NCI-H1436 treated with DMSO at 0.1 percent for 48 hours (cell line): Measurements from ENCODE around the gene KRTAP22-2.

Source experiments
- DNase-seq: peaks from one replicate; lab custom pipeline; 2025; lab: John Stamatoyannopoulos, UW

Gene KRTAP22-2

DNA sequence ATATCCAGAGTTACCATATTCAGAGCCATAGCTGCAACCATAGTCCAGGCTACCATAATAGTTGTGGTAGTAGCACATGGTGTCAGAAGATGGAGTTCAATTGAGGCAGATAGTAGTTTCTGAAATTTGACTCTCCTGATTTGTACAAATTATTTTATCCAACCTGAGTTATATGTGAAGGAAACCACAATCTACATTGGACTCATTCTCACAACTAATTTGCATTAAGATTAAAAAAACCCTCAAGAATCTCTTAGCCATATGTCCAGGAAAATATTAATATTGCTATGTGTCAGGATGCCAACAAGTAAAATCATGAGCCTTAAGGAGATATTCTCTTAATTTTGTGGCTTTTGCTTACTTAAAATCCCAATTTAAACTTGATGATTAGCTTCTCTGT, at the start of gene KRTAP22-2:
Gene KRTAP22-2, minus strand, starts transcription at position 101 of the 400 bp plus-strand sequence.
- no peak for DNase-seq

DNA sequence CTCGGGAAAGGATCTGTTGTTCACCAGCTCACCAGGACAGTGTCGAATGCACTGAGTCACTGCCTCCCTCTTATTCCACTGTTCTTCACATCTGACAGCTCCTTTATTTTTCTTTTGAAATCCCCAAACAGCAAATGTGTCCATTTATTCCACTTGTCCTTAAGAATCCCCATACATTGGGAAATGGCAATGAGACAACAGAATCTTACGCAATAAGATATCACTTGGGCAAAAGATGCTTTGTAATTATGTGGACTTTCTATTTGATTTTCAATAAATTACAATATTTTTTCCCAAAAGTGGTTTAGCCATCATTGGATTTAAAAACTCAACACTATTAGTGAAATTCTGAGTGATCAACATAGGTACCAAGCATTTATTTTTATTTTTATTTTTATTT, 48.5 kb upstream of the KRTAP22-2 start:
- no peak for DNase-seq

DNA sequence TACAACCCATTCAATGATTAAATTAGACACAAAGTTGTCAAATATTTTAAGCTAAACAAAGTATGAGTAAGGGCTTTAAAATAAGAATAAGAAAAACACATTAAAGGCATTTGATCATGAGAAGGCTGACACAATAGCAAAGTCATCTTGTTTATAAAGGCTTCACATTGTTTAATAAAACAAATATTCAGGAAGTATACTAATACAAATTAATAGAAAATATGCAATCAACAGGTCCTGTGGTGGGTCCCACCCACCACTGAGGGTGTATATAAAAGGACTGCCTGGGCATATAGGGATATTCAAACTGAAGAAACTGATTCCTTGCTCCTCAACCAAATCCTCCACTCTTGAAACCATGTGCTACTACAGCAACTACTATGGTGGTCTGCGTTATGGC, 44.7 kb upstream of the KRTAP22-2 start, which contains the start of gene KRTAP20-2:
Gene KRTAP20-2, plus strand, starts transcription at position 301 of the 400 bp plus-strand sequence. Its CDS starts 58 bp downstream, at position 359.
- DNase-seq, result no peak

DNA sequence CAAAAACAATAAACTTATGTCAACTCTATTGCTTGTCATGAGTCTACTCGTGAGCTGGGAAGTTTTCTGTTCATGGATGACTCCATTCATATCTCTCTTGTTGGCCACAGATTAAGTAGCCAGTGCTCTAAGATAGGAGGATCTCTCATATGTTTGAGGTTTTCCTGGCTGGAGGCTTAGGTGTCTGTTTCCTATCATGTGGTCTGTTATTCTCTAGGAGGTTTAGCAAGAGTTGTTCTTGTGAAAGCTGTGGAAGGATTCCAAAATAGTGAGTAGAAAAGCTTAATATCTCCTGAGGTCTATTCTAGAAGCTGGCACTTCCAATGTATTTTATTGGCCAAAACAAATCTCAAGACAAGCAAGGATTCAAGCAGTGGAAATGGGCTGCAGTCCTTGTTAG, 39.0 kb upstream of the KRTAP22-2 start:
- no peak for DNase-seq

DNA sequence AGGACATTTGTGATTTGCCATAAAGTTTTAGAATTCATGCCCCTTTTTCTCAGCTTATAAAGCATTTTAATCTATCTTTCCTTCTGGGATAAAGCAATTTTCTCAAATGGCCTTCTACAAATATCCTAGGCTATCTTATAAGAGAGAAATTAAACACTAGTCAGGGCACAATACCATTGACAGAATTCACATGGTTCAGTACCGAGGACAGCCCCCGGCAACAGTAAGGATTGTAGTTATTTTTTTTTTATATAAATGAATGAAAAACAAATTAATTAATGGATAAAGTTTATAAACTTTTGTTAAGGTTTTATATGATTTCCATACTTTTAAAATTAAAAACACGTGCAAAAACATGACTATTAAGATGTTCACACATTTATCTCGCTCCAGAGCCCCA, 37.9 kb upstream of the KRTAP22-2 start:
- no peak for DNase-seq

DNA sequence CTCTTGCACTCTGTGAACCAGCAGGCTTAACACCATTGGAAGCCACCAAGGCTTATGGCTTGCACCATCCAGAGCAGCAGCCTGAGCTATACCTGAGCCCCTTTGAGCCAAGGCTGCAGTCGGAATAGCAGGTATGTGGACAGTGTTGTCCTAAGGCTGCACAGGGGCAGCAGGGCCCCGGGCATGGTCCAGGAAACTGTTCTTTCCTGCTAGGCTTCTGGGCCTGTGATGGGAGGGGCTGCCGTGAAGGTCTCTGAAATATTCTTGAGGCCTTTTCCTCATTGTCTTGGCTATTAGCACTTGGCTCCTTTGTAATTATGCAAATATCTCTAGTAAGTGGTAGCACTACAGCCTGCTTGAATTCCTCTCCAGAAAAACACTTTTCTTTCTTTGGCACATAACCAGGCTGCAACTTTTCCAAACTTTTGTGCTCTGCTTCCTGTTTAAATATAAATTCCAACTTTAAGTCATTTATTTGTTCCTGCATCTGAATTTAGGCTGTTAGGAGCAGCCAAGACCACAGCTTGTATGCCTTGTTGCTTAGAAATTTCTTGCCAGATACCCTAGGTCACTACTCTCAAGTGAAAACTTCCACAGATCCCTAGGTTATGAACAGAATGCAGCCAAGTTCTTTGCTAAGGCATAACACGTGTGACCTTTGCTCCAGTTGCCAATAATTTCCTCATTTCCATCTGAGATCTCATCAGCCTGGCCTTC, 35.4 kb upstream of the KRTAP22-2 start:
- no peak for DNase-seq

DNA sequence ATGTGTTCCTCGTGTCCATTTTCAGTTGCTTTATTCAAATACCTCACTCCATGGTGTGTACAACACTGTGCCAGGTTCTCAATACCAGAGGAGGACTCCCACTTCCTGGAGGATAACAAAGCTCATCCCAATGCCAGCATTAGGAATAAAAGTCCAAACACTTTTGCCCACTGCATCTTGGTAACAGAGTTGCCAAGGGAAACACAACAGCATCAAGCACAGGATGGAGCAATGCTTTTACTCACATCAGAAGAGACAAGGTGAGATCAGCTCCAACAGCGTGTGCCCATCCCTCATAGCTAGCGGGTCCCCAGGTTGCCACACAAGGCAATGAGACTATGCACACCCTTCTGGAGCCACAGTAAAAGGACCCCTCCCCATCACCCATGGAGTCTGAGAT, 33.2 kb upstream of the KRTAP22-2 start:
- no peak for DNase-seq

DNA sequence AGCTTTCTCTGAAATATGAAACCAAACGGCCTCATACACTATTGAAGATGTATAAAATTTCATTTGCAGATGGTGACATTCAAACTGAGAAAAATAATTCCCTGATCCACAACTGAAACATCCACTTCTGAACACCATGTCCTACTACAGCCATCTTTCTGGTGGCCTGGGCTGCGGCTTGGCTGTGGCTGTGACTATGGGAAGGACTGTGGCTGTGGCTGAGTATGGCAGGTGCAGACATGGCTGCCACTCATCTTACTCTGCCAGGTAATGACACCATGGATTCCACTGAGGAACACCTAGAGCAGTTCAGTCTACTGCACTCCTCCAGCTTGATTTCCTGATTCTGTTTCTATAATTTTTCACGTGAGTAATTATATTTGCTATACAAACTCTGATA, 30.3 kb upstream of the KRTAP22-2 start, which contains the start of gene KRTAP20-4:
Gene KRTAP20-4, plus strand, starts transcription at position 106 of the 400 bp plus-strand sequence.
- no peak for DNase-seq

DNA sequence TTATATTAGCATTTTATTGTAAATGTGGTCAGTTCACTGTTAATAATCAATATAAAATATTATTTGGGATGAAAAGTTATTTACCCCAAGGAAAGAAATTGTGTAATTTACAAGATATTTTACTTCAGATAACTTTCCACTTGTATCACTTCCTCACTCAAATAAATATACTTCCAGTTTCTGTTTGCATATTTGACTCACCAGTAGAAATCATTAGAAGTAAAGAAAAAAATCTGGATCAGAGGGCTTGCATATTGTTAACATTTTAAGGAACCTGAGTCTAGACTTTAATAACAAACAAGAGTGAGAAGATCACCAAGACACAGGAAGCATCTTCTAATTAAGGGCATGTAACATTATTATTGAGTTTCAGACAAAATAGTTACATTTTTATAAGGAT, 29.9 kb upstream of the KRTAP22-2 start:
- DNase-seq, result no peak

DNA sequence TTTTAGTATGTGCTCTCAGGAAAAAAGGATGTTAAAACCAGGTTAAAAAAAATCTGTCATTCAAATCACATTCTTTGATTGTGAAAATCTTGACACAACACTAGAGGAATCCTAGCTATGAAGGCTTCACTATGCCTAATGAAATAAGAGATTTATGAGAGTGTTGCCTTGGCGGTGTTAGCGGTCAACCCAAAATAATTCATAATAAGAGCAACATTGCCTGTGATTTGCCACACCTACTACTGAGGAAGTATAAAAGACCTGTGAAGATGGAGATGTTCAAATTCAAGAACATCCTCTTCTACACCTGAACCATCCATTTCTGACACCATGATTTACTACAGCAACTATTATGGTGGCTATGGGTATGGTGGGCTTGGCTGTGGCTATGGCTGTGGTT, 25.9 kb upstream of the KRTAP22-2 start, which contains the start of gene KRTAP20-1:
Gene KRTAP20-1, plus strand, starts transcription at position 301 of the 400 bp plus-strand sequence. Its CDS starts 30 bp downstream, at position 331.
- DNase-seq, result no peak

DNA sequence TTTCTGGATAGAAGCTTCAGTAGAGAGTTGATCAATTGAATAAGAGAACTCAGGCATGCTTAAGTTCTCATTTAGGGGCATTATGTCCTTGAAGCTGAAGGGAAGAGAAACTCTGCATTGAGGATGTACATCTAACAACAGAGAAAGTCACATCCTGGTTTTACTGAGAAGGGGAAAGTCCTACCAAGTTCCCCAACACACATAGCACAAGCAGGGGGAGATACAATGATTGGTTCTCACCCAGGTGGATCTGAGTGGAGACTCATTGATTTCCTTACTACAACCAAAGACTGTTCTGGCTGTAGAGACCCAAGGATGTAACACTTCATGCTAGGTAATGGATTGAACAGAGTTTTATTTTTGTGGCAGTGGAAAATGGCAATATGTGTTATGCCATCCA, 25.0 kb upstream of the KRTAP22-2 start:
- no peak for DNase-seq

DNA sequence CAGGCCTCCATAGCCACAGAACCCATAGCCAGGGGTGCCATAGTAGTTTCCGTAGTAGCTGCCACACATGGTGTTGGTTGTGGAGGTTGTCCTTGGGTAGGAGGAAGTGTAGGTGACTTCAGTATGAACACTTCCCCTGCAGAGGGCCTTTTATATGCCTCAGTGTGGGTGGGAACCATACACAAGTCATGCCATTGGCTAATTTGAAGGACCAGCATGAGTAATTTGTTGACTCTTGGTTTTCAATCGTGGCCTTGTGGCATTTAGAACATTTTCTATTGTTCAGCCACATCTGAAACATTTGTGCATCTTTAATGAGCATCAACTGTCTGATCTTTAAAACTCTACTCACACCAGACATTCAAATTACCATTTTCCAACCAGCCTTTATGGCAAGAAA, 23.6 kb upstream of the KRTAP22-2 start, which contains the start of gene KRTAP6-1:
Gene KRTAP6-1, minus strand, starts transcription at position 95 of the 400 bp plus-strand sequence. Its CDS starts 26 bp downstream, at position 69.
- DNase-seq, result no peak

DNA sequence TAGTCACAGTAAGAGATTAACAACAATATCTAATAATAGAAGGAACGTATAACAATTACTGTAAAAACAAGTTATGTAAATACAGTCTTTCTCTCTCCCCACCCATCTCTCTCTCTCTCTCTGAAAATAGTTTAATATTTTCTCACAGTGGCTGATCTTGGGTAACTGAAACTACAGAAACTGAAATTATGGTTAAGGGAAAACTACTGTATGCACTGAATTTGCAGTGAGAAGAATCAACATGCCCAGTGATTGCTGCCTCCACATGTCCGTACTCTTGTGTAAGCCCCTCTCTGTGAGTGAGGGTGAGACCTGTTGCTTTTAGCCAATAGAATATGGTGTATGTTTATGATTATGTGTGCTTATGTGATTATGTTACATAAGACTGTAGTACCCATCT, 21.9 kb upstream of the KRTAP22-2 start:
- DNase-seq, result no peak

DNA sequence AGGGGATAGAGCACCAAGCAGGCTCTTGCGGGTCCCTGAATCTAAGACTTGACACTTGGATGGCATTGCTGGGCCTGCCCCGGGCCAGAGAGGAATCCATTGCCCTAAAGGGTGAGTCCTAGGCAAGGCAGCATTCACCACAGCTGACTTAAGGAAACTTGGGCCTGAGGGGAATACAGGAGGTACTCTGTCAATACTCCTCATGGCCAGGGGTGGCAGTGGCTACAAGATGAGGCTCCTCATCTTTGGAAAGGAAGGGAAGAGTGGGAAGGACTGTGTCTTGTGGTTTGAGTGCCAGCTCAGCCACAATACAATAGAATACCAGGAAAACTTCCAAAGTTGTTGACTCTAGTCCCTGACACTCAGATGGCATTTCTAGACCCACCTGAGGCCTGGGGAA, 15.8 kb upstream of the KRTAP22-2 start:
- DNase-seq, result no peak

DNA sequence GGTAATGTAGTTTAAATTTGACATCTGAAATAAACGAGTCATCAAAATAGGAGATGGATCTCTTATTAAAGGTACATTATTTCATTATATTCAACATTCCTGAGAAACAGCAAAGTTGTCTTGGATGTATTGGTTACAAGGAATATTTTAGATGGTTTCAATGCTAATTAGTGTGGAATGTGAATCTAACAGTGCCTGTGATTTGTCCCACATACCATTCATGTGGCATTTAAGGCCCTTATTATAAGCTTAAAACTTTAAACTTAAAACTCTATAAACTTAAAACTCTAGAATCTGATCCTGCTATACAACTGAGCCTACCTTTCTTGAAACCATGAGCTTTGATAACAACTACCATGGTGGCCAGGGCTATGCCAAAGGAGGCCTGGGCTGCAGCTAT, 10.6 kb upstream of the KRTAP22-2 start, which contains the start of gene KRTAP22-1:
Gene KRTAP22-1, plus strand, starts transcription at position 301 of the 400 bp plus-strand sequence.
- no peak for DNase-seq

DNA sequence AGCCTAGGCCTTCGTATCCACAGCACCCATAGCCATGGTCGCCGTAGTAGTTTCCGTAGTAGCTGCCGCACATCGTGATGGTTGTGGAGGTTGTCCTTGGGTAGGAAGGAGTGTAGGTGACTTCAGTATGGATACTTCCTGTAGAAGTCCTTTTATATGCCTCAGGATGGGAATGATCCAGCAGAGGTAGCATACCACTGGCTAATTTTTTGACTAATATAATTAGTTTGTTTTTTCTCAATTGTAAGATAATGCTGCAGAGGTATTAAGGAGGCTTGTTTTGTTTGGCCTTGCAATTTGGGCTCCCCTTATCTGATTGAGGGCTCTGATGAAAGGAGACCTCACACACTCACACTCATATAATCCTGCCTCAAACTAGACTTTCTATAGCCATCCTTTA, 8.6 kb upstream of the KRTAP22-2 start, which contains the start of gene KRTAP6-2:
Gene KRTAP6-2, minus strand, starts transcription at position 101 of the 400 bp plus-strand sequence. Its CDS starts 28 bp downstream, at position 73.
- no peak for DNase-seq

DNA sequence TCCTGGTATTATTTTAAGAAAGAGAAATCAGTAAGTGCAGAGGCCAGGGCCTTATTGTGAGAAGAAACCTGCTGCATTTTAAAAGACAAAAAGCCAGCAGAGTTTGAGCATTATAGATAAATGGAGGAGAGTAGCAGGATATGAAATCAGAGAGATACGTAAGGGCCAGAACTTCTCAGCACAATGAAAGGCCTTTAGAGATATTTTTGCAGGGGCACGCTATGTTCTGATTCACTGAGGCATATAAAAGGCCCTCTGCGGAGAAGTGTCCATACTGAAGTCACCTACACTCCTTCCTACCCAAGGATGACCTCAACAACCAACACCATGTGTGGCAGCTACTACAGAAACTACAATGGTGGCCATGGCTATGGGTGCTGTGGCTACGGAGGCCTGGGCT, 1.9 kb upstream of the KRTAP22-2 start, which contains the start of gene KRTAP6-3:
Gene KRTAP6-3, plus strand, starts transcription at position 301 of the 400 bp plus-strand sequence. Its CDS starts 6 bp downstream, at position 307.
- no peak for DNase-seq

DNA sequence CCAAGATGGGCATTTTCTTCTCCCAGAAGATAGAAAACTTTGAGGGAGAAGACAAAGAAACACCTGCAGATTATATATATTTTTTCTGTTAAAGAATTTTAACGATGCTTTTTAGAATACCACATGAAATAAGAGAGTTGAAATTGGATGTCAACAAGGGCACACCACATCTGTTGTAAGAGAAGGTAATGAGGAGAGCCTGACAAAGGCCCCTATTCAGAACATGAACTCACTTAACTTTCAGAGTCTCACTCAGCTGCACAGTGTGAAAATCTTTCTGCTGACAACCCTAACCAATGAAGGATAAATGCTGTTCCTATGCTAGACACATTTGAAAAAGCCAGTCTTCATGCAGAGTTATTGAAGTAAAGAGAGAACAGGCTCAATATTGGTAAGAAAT, 7.3 kb downstream of the KRTAP22-2 start:
- DNase-seq, result no peak

DNA sequence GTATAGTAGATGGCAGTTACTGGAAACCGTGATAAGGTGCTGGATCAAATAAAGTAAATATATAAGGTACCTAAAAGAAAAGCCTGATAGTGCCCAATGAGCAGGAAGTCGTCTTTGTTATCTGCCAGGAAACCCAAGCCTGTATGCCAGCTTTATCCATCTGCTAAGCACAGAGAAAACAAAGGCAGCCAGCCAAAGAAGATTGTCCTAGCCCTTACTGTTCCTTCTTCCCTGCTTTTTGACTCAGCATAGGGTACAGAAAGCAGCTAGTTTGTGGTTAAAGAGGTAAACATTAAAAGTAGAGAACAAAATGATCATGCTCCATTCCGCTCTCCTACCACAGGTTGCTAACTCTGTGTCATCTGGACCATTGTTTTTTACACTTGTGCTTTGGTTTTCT, 10.1 kb downstream of the KRTAP22-2 start:
- no peak for DNase-seq

DNA sequence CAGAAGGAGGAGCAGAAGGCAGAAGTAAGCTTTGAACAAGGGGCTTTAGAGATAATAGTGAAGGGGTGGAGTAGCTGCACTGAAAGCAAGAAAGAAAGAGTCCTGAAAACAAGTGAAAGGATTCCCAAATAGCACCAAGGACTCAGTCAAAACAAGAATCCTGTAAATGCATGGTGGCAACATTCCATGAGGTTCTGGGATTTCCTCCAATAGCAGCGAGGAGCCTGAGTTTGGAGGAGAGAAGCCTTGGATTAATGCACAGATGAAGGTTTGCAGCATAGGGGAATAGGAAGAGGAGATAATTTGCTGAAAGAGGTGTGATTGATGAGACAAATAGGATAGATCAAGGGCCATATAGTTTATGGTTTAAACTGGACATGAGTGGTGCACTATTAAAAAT, 10.9 kb downstream of the KRTAP22-2 start:
- DNase-seq, result no peak

DNA sequence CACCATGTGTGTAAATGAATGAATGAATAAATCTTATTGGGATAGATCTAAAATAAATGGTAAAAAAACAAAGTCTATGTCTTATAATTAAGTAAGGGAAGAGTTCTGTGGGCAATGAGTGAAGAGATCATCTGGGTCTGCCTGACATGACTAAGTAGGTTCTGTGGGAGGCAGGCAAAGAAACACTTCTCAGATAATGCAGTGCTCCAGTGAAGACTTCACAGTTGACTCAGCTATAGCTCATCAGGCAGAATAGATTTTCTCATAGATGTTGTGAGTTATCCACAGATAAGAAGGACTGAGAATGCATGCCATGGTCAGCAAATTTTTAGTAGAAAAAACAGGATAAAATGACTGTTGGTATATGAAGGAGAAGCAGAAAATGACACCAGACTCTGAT, 12.4 kb downstream of the KRTAP22-2 start:
- no peak for DNase-seq

DNA sequence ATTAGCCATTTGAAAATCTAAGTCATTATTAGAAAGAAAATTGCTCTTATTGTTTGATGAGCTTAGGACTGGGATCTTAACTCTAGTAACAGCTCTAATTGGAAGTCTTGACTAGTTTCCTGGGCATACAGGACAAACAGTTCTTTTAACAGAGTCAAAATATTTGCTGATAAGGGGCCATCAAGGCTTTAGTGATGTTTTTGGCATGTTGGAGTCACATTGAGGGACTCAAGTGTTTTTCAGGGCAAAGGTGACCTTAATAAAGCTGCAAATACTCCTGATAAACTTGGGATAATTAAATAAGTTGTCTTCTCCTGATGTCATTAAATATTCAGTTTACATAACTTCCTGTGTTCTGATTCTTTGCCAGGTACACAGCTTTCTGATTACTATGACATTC, 22.6 kb downstream of the KRTAP22-2 start:
- no peak for DNase-seq

DNA sequence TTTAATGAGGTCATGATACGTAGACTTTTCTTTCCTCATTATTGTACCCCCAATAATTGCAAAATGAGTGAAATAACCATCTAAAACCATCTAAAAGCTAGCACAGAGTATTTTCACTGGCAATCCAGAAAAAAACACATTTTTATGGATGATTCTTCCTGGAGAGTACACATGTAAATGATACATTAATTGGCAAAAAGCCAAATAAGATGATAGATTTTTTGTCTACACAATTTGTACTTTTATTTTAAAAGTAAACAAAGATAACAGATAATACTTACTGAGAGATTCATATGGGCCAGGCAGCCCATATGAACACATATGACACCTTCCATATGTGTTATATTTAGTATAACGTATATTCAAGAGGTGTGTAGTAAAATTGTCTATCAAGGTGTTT, 26.6 kb downstream of the KRTAP22-2 start:
- no peak for DNase-seq
